ENCODE measurements around the gene ARRB2. TPM values are rescaled to one million over a fixed set of nuclear protein-coding genes. Genes with fewer than 3 reads are reported as not detected.

ARRB2 gene
- total RNA-seq, 3 donors from 2014 or later (not counting 1 experiment from before 2014, with no cell fraction given), result 314 to 374 (median 335) TPM

GRCh38 chr17:4741544-4741943, 31.1 kb downstream of the ARRB2 start:
- TF ChIP-seq CTCF (IDR thresholded peaks at IDR 0.05), result no peak
- H3K4me3 ChIP-seq (ENCODE audit: low read length), result no peak overlapping the region
- H3K27me3 Mint-ChIP-seq (ENCODE audit: low read depth in 2 of 2), result peaks cover 18 to 52% of the 10 kb centered on the region in 2 donors
- peaks cover 27% of the 10 kb centered on the region for H3K4me1 ChIP-seq (ENCODE audit: control insufficient read depth, insufficient read depth, low read length)
- H3K27me3 ChIP-seq (ENCODE audit: control insufficient read depth, insufficient read depth, low read length), result peaks cover 21% of the 10 kb centered on the region
- peak overlapping the region in 1 of 2 donors; percentile 16 for H3K27ac Mint-ChIP-seq
- no peak for ATAC-seq
- H3K27ac ChIP-seq (ENCODE audit: low read length), result no peak overlapping the region
- no peaks in the 10 kb centered on the region for H3K9me3 Mint-ChIP-seq
- WGBS (ENCODE audit: insufficient coverage), result 94% methylated on average over 8 of the region's 8 CpGs
- H3K4me3 Mint-ChIP-seq, result peak overlapping the region; percentile 71
- peaks cover 16 to 31% of the 10 kb centered on the region in 2 donors for H3K4me1 Mint-ChIP-seq
- no peaks in the 10 kb centered on the region for H3K36me3 ChIP-seq (ENCODE audit: control insufficient read depth, insufficient read depth, low read length)
- H3K36me3 Mint-ChIP-seq, result no peaks in the 10 kb centered on the region
- intact Hi-C loops (cut with micrococcal nuclease), result no loop called here
- no peak for DNase-seq
- no peaks in the 10 kb centered on the region for H3K9me3 ChIP-seq (ENCODE audit: control insufficient read depth, insufficient read depth, low read length)

GRCh38 chr17:4742133-4742532, 31.7 kb downstream of the ARRB2 start:
- Histone ChIP-seq H3K9me3 (ENCODE audit: control insufficient read depth, insufficient read depth, low read length) (no peaks in the 10 kb centered on the region), H3K27me3 (ENCODE audit: control insufficient read depth, insufficient read depth, low read length) (peaks cover 21% of the 10 kb centered on the region), H3K4me3 (ENCODE audit: low read length) (no peak overlapping the region), H3K27ac (ENCODE audit: low read length) (no peak overlapping the region), H3K36me3 (ENCODE audit: control insufficient read depth, insufficient read depth, low read length) (no peaks in the 10 kb centered on the region), H3K4me1 (ENCODE audit: control insufficient read depth, insufficient read depth, low read length) (peaks cover 27% of the 10 kb centered on the region)
- Mint-ChIP-seq H3K36me3 (no peaks in the 10 kb centered on the region), H3K4me3 (no peak overlapping the region), H3K9me3 (no peaks in the 10 kb centered on the region), H3K27me3 (ENCODE audit: low read depth in 2 of 2) (peaks cover 18 to 55% of the 10 kb centered on the region in 2 donors), H3K27ac (peak overlapping the region in 1 of 2 donors; percentile 16), H3K4me1 (peaks cover 16 to 31% of the 10 kb centered on the region in 2 donors)
- no peak for DNase-seq
- intact Hi-C loops (cut with micrococcal nuclease), result no loop called here
- 91% methylated on average over 9 of the region's 9 CpGs for WGBS (ENCODE audit: insufficient coverage)
- no peak for TF ChIP-seq CTCF (IDR thresholded peaks at IDR 0.05)
- ATAC-seq, result no peak

DNA sequence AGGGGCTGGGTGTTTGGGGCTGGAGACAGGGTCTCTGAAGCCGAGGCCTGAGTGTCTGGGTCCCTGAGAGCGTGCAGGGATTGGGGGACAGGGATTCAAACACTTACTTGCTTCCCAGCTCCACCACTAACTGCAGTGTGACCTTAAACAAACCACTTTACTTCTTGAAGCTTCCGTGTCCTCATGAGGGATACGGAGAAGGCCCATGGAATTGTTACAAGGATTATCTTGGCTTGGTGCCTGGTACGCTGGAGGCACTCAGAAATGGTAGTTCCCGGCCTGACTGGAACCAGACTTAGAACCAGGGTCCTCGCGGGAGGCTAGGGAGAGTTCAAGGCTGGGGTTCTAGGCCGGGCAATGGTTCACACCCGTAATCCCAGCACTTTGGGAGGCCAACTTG, 32.2 kb downstream of the ARRB2 start:
- peaks cover 21% of the 10 kb centered on the region for H3K27me3 ChIP-seq (ENCODE audit: control insufficient read depth, insufficient read depth, low read length)
- H3K27ac ChIP-seq (ENCODE audit: low read length), result no peak overlapping the region
- intact Hi-C loops (cut with micrococcal nuclease), result no loop called here
- H3K4me1 ChIP-seq (ENCODE audit: control insufficient read depth, insufficient read depth, low read length), result peaks cover 27% of the 10 kb centered on the region
- Mint-ChIP-seq H3K27me3 (ENCODE audit: low read depth in 2 of 2) (peaks cover 20 to 55% of the 10 kb centered on the region in 2 donors), H3K9me3 (no peaks in the 10 kb centered on the region), H3K36me3 (no peaks in the 10 kb centered on the region), H3K27ac (no peak overlapping the region), H3K4me3 (no peak overlapping the region), H3K4me1 (peaks cover 17 to 32% of the 10 kb centered on the region in 2 donors)
- WGBS (ENCODE audit: insufficient coverage), result 95% methylated on average over 10 of the region's 10 CpGs
- TF ChIP-seq CTCF (IDR thresholded peaks at IDR 0.05), result no peak
- H3K36me3 ChIP-seq (ENCODE audit: control insufficient read depth, insufficient read depth, low read length), result no peaks in the 10 kb centered on the region
- no peak overlapping the region for H3K4me3 ChIP-seq (ENCODE audit: low read length)
- ATAC-seq (no peak), DNase-seq (no peak)
- H3K9me3 ChIP-seq (ENCODE audit: control insufficient read depth, insufficient read depth, low read length), result no peaks in the 10 kb centered on the region

GRCh38 chr17:4743216-4743615, 32.8 kb downstream of the ARRB2 start:
- H3K4me1 Mint-ChIP-seq, result peaks cover 22 to 36% of the 10 kb centered on the region in 2 donors
- peaks cover 21% of the 10 kb centered on the region for H3K27me3 ChIP-seq (ENCODE audit: control insufficient read depth, insufficient read depth, low read length)
- no peak for DNase-seq
- no peak overlapping the region for H3K27ac ChIP-seq (ENCODE audit: low read length)
- 86% methylated on average over 8 of the region's 8 CpGs for WGBS (ENCODE audit: insufficient coverage)
- TF ChIP-seq CTCF (IDR thresholded peaks at IDR 0.05), result no peak
- no peak overlapping the region for H3K4me3 ChIP-seq (ENCODE audit: low read length)
- ATAC-seq, result no peak
- no peaks in the 10 kb centered on the region for H3K36me3 ChIP-seq (ENCODE audit: control insufficient read depth, insufficient read depth, low read length)
- intact Hi-C loops (cut with micrococcal nuclease), result no loop called here
- H3K27ac Mint-ChIP-seq, result no peak overlapping the region
- peaks cover 24 to 57% of the 10 kb centered on the region in 2 donors for H3K27me3 Mint-ChIP-seq (ENCODE audit: low read depth in 2 of 2)
- no peaks in the 10 kb centered on the region for H3K9me3 Mint-ChIP-seq
- H3K36me3 Mint-ChIP-seq, result no peaks in the 10 kb centered on the region
- peaks cover 27% of the 10 kb centered on the region for H3K4me1 ChIP-seq (ENCODE audit: control insufficient read depth, insufficient read depth, low read length)
- no peak overlapping the region for H3K4me3 Mint-ChIP-seq
- H3K9me3 ChIP-seq (ENCODE audit: control insufficient read depth, insufficient read depth, low read length), result no peaks in the 10 kb centered on the region
